Astrocyte (in vitro differentiated cells and primary cell): ENCODE measurements around the gene ABHD12. TPM values are rescaled to one million over a fixed set of nuclear protein-coding genes. Genes with fewer than 3 reads are reported as not detected.

ENCODE experiments used
- DNase-seq: peaks from one replicate; pipeline ENCODE4 v3.0.0-alpha.2; 2010; ENCODE audit warnings: low read depth
- FAIRE-seq: peaks from 2 replicates; lab custom pipeline; 2011; peaks lifted over from hg19 to GRCh38; lab: Jason Lieb, UNC
- H2AFZ ChIP-seq: 2 replicates; pipeline ENCODE4 v1.6.0; 2012; ENCODE audit warnings: low read depth, low read length, inconsistent platforms
- H3K27ac ChIP-seq: 2 replicates; pipeline ENCODE4 v1.5.1; 2011; ENCODE audit warnings: low read depth, low read length, inconsistent platforms
- H3K27me3 ChIP-seq: 2 replicates; pipeline ENCODE4 v1.6.0; 2011; ENCODE audit warnings: low read length, inconsistent platforms; ENCODE audit not compliant: insufficient read depth
- H3K36me3 ChIP-seq: 2 replicates; pipeline ENCODE4 v1.5.1; 2011; ENCODE audit warnings: low read length, inconsistent platforms; ENCODE audit not compliant: insufficient read depth
- H3K4me1 ChIP-seq: 2 replicates; pipeline ENCODE4 v1.5.1; 2011; ENCODE audit warnings: low read length, inconsistent platforms; ENCODE audit not compliant: insufficient read depth
- H3K4me2 ChIP-seq: 2 replicates; pipeline ENCODE4 v1.6.0; 2012; ENCODE audit warnings: low read length, inconsistent platforms
- H3K4me3 ChIP-seq: 2 replicates; pipeline ENCODE4 v1.5.1; 2011; ENCODE audit warnings: low read depth, mild to moderate bottlenecking, low read length, inconsistent platforms; ENCODE audit not compliant: insufficient read depth
- H3K79me2 ChIP-seq: 2 replicates; pipeline ENCODE4 v1.6.0; 2012; ENCODE audit warnings: mild to moderate bottlenecking, low read length, inconsistent platforms; ENCODE audit not compliant: insufficient read depth
- H3K9ac ChIP-seq: 2 replicates; pipeline ENCODE4 v1.6.0; 2012; ENCODE audit warnings: mild to moderate bottlenecking, low read length, inconsistent platforms
- H3K9me3 ChIP-seq: 2 replicates; pipeline ENCODE4 v1.5.1; 2012; ENCODE audit warnings: low read depth, mild to moderate bottlenecking, low read length, inconsistent platforms; ENCODE audit not compliant: insufficient read depth
- H4K20me1 ChIP-seq: 2 replicates; pipeline ENCODE4 v1.6.0; 2012; ENCODE audit warnings: low read length, inconsistent platforms; ENCODE audit not compliant: insufficient read depth
- H3K27ac Mint-ChIP-seq: one replicate; pipeline ENCODE4 v1.8.0; 2021; ENCODE audit warnings: mild to moderate bottlenecking, mixed read lengths; ENCODE audit not compliant: unreplicated experiment
- H3K27me3 Mint-ChIP-seq: one replicate; pipeline ENCODE4 v1.8.0; 2021; ENCODE audit warnings: low read depth, mixed read lengths; ENCODE audit not compliant: unreplicated experiment
- H3K36me3 Mint-ChIP-seq: one replicate; pipeline ENCODE4 v1.8.0; 2021; ENCODE audit warnings: low read depth, mixed read lengths; ENCODE audit not compliant: unreplicated experiment
- H3K4me1 Mint-ChIP-seq: one replicate; pipeline ENCODE4 v1.8.0; 2021; ENCODE audit warnings: low read depth, mixed read lengths; ENCODE audit not compliant: unreplicated experiment
- H3K4me3 Mint-ChIP-seq: one replicate; pipeline ENCODE4 v1.8.0; 2021; ENCODE audit warnings: mild to moderate bottlenecking, moderate library complexity, mixed read lengths; ENCODE audit not compliant: unreplicated experiment
- H3K9me3 Mint-ChIP-seq: one replicate; pipeline ENCODE4 v1.8.0; 2021; ENCODE audit warnings: mild to moderate bottlenecking, mixed read lengths; ENCODE audit not compliant: unreplicated experiment
- CTCF ChIP-seq: IDR thresholded peaks from 2 replicates; pipeline ENCODE4 v1.5.1; 2011; ENCODE audit warnings: low read depth, mild to moderate bottlenecking, inconsistent platforms, low read length, moderate library complexity; ENCODE audit not compliant: insufficient read depth
- EZH2 ChIP-seq: IDR thresholded peaks from 2 replicates; pipeline ENCODE4 v1.6.1; 2012; ENCODE audit warnings: mild to moderate bottlenecking, low read length, inconsistent platforms; ENCODE audit not compliant: insufficient read depth
- total RNA-seq: library from RNA; stranded (reverse); gene quantifications from 2 replicates; pipeline ENCODE4 v1.2.1, GENCODE V29; 2021

Gene ABHD12
- total RNA-seq, 1 donor from 2014 or later: 98.1 TPM

DNA sequence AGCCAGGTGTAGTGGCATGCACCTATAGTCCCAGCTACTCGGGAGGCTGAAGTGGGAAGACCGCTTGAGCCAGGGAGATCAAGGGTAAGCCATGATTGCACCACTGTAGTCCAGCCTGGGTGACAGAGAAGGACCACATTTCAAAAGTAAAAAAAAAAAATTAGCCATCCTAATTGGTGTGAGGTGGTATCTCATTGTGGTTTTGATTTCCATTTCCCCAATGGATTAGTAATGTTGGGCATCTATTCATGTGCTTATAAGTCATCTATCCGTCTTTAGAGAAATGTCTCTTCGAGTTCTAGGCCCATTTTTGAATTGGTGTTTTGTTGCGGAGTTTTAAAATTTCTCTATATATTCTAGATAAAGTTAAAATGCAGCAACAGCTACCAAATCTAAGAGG, 21.7 kb downstream of the ABHD12 start:
- H3K9me3 Mint-ChIP-seq: peaks cover 11% of the 10 kb centered on the region
- Histone ChIP-seq H3K79me2 (peaks cover 61% of the 10 kb centered on the region), H2AFZ (no peak overlapping the region)

GRCh38 chr20:25368526-25368925, 22.1 kb downstream of the ABHD12 start:
- peaks cover 16% of the 10 kb centered on the region for H3K9me3 ChIP-seq
- Mint-ChIP-seq H3K9me3 (peaks cover 10% of the 10 kb centered on the region), H3K27me3 (no peaks in the 10 kb centered on the region), H3K4me3 (no peak overlapping the region), H3K36me3 (peaks cover 25% of the 10 kb centered on the region), H3K27ac (no peak overlapping the region), H3K4me1 (peaks cover 16% of the 10 kb centered on the region)
- no peak overlapping the region for H3K9ac ChIP-seq
- no peak overlapping the region for H2AFZ ChIP-seq
- H3K27ac ChIP-seq: no peak overlapping the region
- peaks cover 65% of the 10 kb centered on the region for H3K79me2 ChIP-seq
- H3K4me3 ChIP-seq: no peak overlapping the region
- H3K4me1 ChIP-seq: peaks cover 10% of the 10 kb centered on the region
- DNase-seq: no peak
- no peaks in the 10 kb centered on the region for H4K20me1 ChIP-seq
- no peak overlapping the region for H3K4me2 ChIP-seq
- no peaks in the 10 kb centered on the region for H3K27me3 ChIP-seq
- TF ChIP-seq CTCF (no peak), EZH2 (no peak)
- FAIRE-seq: no peak
- H3K36me3 ChIP-seq: no peaks in the 10 kb centered on the region

More for the DNA sequence above, 21.7 kb downstream of the ABHD12 start:
- H3K4me1 ChIP-seq: peaks cover 10% of the 10 kb centered on the region
- peak overlapping the region; percentile 28 for H3K27ac Mint-ChIP-seq
- no peaks in the 10 kb centered on the region for H3K27me3 Mint-ChIP-seq
- H3K4me3 Mint-ChIP-seq: no peak overlapping the region
- peaks cover 16% of the 10 kb centered on the region for H3K4me1 Mint-ChIP-seq
- H3K4me3 ChIP-seq: no peak overlapping the region
- no peak for TF ChIP-seq CTCF
- TF ChIP-seq EZH2: no peak
- FAIRE-seq: no peak
- DNase-seq: no peak
- H4K20me1 ChIP-seq: no peaks in the 10 kb centered on the region
- H3K9me3 ChIP-seq: peaks cover 16% of the 10 kb centered on the region
- no peak overlapping the region for H3K4me2 ChIP-seq
- no peak overlapping the region for H3K9ac ChIP-seq
- H3K27me3 ChIP-seq: no peaks in the 10 kb centered on the region
- no peaks in the 10 kb centered on the region for H3K36me3 ChIP-seq
- peaks cover 24% of the 10 kb centered on the region for H3K36me3 Mint-ChIP-seq
- no peak overlapping the region for H3K27ac ChIP-seq

DNA sequence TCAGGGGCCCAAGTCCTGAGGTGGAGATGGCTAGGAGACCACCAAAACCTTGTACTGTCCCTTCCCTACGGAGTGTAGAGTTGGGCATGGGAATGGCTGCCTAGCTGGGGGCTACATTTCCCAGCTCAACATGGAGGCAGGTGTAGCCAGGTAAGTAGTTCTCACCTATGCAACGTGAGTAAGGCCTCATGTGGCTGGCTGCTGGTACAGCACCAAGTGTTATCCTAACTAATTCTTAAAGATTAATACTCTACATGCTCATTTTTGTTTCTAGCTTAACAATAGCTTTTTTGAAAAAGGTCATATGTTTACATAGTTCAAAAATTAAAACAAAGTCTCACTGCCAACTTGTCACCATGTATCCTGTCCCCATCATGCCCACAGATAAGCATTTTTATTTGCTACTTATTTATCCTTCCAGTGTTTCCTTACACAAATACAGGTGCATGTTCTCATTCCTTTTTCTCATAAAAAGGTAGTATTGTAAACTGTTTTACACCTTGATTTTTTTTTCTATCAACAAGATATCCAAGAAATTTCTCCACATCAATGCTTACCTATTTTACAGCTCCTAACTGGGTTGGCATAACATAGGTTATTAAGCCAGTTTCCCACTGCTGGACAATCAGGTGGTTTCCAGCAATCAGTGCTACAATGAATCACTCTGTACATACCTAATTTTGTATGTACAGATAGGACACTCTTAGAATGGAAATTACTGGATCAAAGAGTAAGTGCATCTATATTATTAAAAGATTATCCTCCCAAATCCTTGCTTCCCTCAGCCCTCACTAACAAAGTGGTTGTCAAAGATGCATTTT, 25.5 kb downstream of the ABHD12 start:
- Mint-ChIP-seq H3K36me3 (peaks cover 16% of the 10 kb centered on the region), H3K27ac (no peak overlapping the region), H3K9me3 (no peaks in the 10 kb centered on the region), H3K4me3 (no peak overlapping the region), H3K4me1 (peaks cover 22% of the 10 kb centered on the region), H3K27me3 (no peaks in the 10 kb centered on the region)
- Histone ChIP-seq H2AFZ (no peak overlapping the region), H3K4me3 (no peak overlapping the region), H3K79me2 (peaks cover 70% of the 10 kb centered on the region), H3K9ac (no peak overlapping the region), H3K36me3 (no peaks in the 10 kb centered on the region), H3K4me2 (no peak overlapping the region), H3K9me3 (no peaks in the 10 kb centered on the region), H3K4me1 (peaks cover 18% of the 10 kb centered on the region), H3K27me3 (no peaks in the 10 kb centered on the region), H4K20me1 (no peaks in the 10 kb centered on the region), H3K27ac (no peak overlapping the region)
- FAIRE-seq (no peak), DNase-seq (no peak)
- TF ChIP-seq EZH2 (no peak), CTCF (no peak)
